Measurements from ENCODE around the gene NAV3. TPM values are rescaled to one million over a fixed set of nuclear protein-coding genes. Genes with fewer than 3 reads are reported as not detected.

Gene NAV3
- polyA plus RNA-seq, 3 donors, result 0.11 TPM; not detected in 2

DNA sequence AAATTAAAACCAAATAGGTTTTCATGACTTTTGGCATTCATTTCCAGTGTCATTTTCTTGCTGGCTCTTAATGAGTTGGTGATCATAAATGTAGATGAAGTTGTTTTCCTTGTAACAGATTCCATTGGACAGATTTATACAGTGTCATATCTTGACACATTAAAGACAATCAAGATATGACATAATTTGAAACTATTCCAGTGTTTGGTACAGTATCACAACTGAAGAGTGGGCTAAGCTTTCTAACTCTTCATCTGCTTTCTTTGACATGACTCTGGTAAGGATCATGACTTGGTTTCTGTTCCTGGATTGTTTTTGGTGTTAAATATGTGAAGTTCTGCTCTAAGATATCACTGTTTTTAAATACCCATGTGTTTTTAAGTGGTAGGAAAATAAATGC, 289.6 kb downstream of the NAV3 start:
- no peak overlapping the region for H3K4me3 ChIP-seq (replicated peaks in 1 of 3; ENCODE audit: low read depth in 2 of 3, low read length in 3 of 3)
- Mint-ChIP-seq H3K4me1 (peaks cover 8% of the 10 kb centered on the region), H3K36me3 (no peaks in the 10 kb centered on the region), H3K9me3 (no peaks in the 10 kb centered on the region), H3K27ac (peak overlapping the region in 1 of 7 donors; percentile 34), H3K4me3 (no peak overlapping the region), H3K27me3 (ENCODE audit: low read depth in 3 of 3) (peaks cover 0 to 1% (median 0%) of the 10 kb centered on the region in 3 donors)
- no peak overlapping the region for H3K4me2 ChIP-seq (replicated peaks; ENCODE audit: extremely low read depth, low read length, poor library complexity, severe bottlenecking)
- H3K27ac ChIP-seq (ENCODE audit: low read depth in 1 of 2, low read length in 2 of 2), result no peak overlapping the region
- TF ChIP-seq, protein P1, sequence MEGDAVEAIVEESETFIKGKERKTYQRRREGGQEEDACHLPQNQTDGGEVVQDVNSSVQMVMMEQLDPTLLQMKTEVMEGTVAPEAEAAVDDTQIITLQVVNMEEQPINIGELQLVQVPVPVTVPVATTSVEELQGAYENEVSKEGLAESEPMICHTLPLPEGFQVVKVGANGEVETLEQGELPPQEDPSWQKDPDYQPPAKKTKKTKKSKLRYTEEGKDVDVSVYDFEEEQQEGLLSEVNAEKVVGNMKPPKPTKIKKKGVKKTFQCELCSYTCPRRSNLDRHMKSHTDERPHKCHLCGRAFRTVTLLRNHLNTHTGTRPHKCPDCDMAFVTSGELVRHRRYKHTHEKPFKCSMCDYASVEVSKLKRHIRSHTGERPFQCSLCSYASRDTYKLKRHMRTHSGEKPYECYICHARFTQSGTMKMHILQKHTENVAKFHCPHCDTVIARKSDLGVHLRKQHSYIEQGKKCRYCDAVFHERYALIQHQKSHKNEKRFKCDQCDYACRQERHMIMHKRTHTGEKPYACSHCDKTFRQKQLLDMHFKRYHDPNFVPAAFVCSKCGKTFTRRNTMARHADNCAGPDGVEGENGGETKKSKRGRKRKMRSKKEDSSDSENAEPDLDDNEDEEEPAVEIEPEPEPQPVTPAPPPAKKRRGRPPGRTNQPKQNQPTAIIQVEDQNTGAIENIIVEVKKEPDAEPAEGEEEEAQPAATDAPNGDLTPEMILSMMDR (IDR thresholded peaks at IDR 0.05), result no peak
- H3K27me3 ChIP-seq (ENCODE audit: control insufficient read depth in 2 of 2, insufficient read depth in 2 of 2, low read length in 2 of 2), result no peaks in the 10 kb centered on the region
- no peak overlapping the region for H3K9ac ChIP-seq (ENCODE audit: insufficient read depth, low read length, poor library complexity, severe bottlenecking)
- H3K9me3 ChIP-seq (replicated peaks in 1 of 2; ENCODE audit: control insufficient read depth in 1 of 2, insufficient read depth in 1 of 2, low read length in 2 of 2), result no peaks in the 10 kb centered on the region
- H3K79me2 ChIP-seq (ENCODE audit: insufficient read depth, low read length), result no peaks in the 10 kb centered on the region
- peak overlapping the region; percentile 7 for H2AFZ ChIP-seq (ENCODE audit: insufficient read depth, low read depth, low read length, poor library complexity, severe bottlenecking)
- no peak for DNase-seq
- H4K20me1 ChIP-seq (ENCODE audit: insufficient read depth, low read length), result no peaks in the 10 kb centered on the region
- no peaks in the 10 kb centered on the region for H3K36me3 ChIP-seq (replicated peaks in 1 of 2; ENCODE audit: control insufficient read depth in 1 of 2, insufficient read depth in 2 of 2, low read length in 2 of 2)
- intact Hi-C loops (cut with micrococcal nuclease), result no loop called here
- H3K4me1 ChIP-seq (ENCODE audit: control insufficient read depth in 1 of 2, insufficient read depth in 2 of 2, low read length in 2 of 2), result no peaks in the 10 kb centered on the region

DNA sequence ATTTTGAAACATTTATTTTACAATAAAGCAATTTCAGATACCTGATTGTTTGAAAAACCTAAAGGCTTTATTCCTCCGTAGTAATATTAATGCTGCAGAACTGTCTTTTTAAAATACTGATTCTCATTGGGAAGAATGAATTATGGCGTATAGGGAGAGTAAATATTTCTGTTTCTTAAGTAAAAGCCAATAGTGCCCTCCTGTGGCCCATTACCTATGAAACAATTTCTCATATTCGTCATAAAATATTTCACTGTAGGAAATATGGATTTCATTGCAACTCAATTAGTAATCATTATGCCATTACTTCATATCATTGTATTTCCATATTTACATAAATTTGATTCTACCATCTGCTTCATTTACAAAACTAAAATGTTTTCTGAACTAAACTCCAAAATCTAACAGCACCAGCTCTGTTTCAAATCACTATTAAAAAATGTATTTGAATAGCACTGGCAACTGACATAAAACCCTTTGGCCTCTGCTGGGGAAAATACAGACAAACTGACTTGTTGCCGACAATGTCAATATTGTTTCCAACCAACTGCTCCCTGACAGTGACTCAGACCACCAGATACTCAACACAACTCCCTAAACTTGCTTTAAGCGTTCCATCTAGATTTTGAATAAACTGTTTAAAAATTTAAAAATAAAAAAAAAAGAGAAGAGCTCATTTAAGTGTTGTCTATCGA, 290.3 kb downstream of the NAV3 start:
- Mint-ChIP-seq H3K4me1 (peaks cover 5% of the 10 kb centered on the region), H3K27me3 (ENCODE audit: low read depth in 3 of 3) (peaks cover 0 to 1% (median 0%) of the 10 kb centered on the region in 3 donors), H3K27ac (no peak overlapping the region), H3K36me3 (no peaks in the 10 kb centered on the region), H3K9me3 (no peaks in the 10 kb centered on the region), H3K4me3 (no peak overlapping the region)
- no peaks in the 10 kb centered on the region for H3K9me3 ChIP-seq (replicated peaks in 1 of 2; ENCODE audit: control insufficient read depth in 1 of 2, insufficient read depth in 1 of 2, low read length in 2 of 2)
- intact Hi-C loops (cut with micrococcal nuclease), result no loop called here
- no peaks in the 10 kb centered on the region for H3K4me1 ChIP-seq (ENCODE audit: control insufficient read depth in 1 of 2, insufficient read depth in 2 of 2, low read length in 2 of 2)
- H3K4me2 ChIP-seq (replicated peaks; ENCODE audit: extremely low read depth, low read length, poor library complexity, severe bottlenecking), result no peak overlapping the region
- H3K4me3 ChIP-seq (replicated peaks in 1 of 3; ENCODE audit: low read depth in 2 of 3, low read length in 3 of 3), result no peak overlapping the region
- WGBS (ENCODE audit: insufficient coverage), result 67% methylated on average over 1 of the region's 6 CpGs
- H3K27ac ChIP-seq (ENCODE audit: low read depth in 1 of 2, low read length in 2 of 2), result no peak overlapping the region
- no peak overlapping the region for H3K9ac ChIP-seq (ENCODE audit: insufficient read depth, low read length, poor library complexity, severe bottlenecking)
- H3K79me2 ChIP-seq (ENCODE audit: insufficient read depth, low read length), result no peaks in the 10 kb centered on the region
- TF ChIP-seq, protein P1 (IDR thresholded peaks at IDR 0.05), result peak; percentile 19
- H3K27me3 ChIP-seq (ENCODE audit: control insufficient read depth in 2 of 2, insufficient read depth in 2 of 2, low read length in 2 of 2), result no peaks in the 10 kb centered on the region
- H3K36me3 ChIP-seq (replicated peaks in 1 of 2; ENCODE audit: control insufficient read depth in 1 of 2, insufficient read depth in 2 of 2, low read length in 2 of 2), result no peaks in the 10 kb centered on the region
- peak in 2 of 3 donors; percentile 3 to 12 for DNase-seq
- H2AFZ ChIP-seq (ENCODE audit: insufficient read depth, low read depth, low read length, poor library complexity, severe bottlenecking), result no peak overlapping the region
- no peaks in the 10 kb centered on the region for H4K20me1 ChIP-seq (ENCODE audit: insufficient read depth, low read length)

Measured in CD14-positive monocyte (primary cell).